H1 (cell line): ENCODE data around the gene DCTN2. TPM values are rescaled to one million over a fixed set of nuclear protein-coding genes. Genes with fewer than 3 reads are reported as not detected.

ENCODE experiments used
- CTCF ChIA-PET: fragments of 300-600 bp; sonication (Branson Sonifier 250); formaldehyde crosslinking; loops from one replicate; lab custom pipeline; 2021; ENCODE audit not compliant: partially characterized antibody; lab: Charles Lee
- POLR2A ChIA-PET: fragments of 300-600 bp; sonication (Branson Sonifier 250); formaldehyde crosslinking; loops from one replicate; lab custom pipeline; 2021; ENCODE audit warnings: inconsistent platforms; ENCODE audit not compliant: partially characterized antibody; lab: Charles Lee
- DNase-seq, 2 experiments: peaks; one replicate each; pipeline versions ENCODE4 v3.0.0 to v3.0.0-alpha.2; 2010 to 2022; ENCODE audit warnings: low spot score in 2 of 2, low read depth in 1 of 2, mixed read lengths in 1 of 2
- FAIRE-seq: peaks from 2 replicates; lab custom pipeline; 2011; peaks lifted over from hg19 to GRCh38; lab: Jason Lieb, UNC
- H2AFZ ChIP-seq: 2 replicates; pipeline ENCODE4 v1.8.1; 2012; ENCODE audit warnings: low read length, inconsistent platforms
- H2AK5ac ChIP-seq: 2 replicates; pipeline ENCODE4 v1.6.1; 2013; ENCODE audit warnings: low read depth, low read length
- H2BK120ac ChIP-seq: replicated peaks from 2 replicates; pipeline ENCODE3; 2013; ENCODE audit warnings: low read depth, low read length, inconsistent platforms
- H2BK12ac ChIP-seq: 2 replicates; pipeline ENCODE4 v1.6.1; 2013; ENCODE audit warnings: low read depth, low read length
- H2BK15ac ChIP-seq: 2 replicates; pipeline ENCODE4 v1.6.1; 2013; ENCODE audit warnings: low read length
- H2BK20ac ChIP-seq: 2 replicates; pipeline ENCODE4 v1.6.1; 2013; ENCODE audit warnings: low read length
- H2BK5ac ChIP-seq: 2 replicates; pipeline ENCODE4 v1.6.1; 2013; ENCODE audit warnings: low read depth, low read length
- H3K14ac ChIP-seq: 2 replicates; pipeline ENCODE4 v1.6.1; 2013; ENCODE audit warnings: inconsistent platforms; ENCODE audit not compliant: insufficient read length
- H3K18ac ChIP-seq: 2 replicates; pipeline ENCODE4 v1.6.1; 2013; ENCODE audit warnings: low read length; ENCODE audit errors: extremely low read depth
- H3K23ac ChIP-seq: 2 replicates; pipeline ENCODE4 v1.6.1; 2013; ENCODE audit warnings: inconsistent platforms; ENCODE audit not compliant: insufficient read length
- H3K23me2 ChIP-seq: 2 replicates; pipeline ENCODE4 v1.6.1; 2013; ENCODE audit warnings: low read depth, low read length
- H3K27ac ChIP-seq: 2 replicates; pipeline ENCODE4 v1.6.1; 2011; ENCODE audit warnings: low read depth, low read length, inconsistent platforms
- H3K27me3 ChIP-seq, 4 experiments: replicated peaks in 1 of 4; 1 replicate in 1 of 4; 2 replicates in 3 of 4; pipeline versions ENCODE4 v1.6.1 to v1.8.1; 2011 to 2013; ENCODE audit warnings: low read length in 3 of 4, mild to moderate bottlenecking in 3 of 4, inconsistent platforms in 2 of 4, mixed read lengths in 2 of 4, moderate library complexity in 1 of 4; ENCODE audit not compliant: control insufficient read depth in 3 of 4, insufficient read depth in 3 of 4; ENCODE audit errors: extremely low read depth in 1 of 4
- H3K36me3 ChIP-seq, 4 experiments: 2 replicates each; pipeline versions ENCODE4 v1.6.1 to v1.8.1; 2011 to 2013; ENCODE audit warnings: mild to moderate bottlenecking in 4 of 4, low read length in 3 of 4, moderate library complexity in 2 of 4, control low read depth in 1 of 4, inconsistent platforms in 1 of 4; ENCODE audit not compliant: insufficient read depth in 4 of 4, control insufficient read depth in 2 of 4
- H3K4ac ChIP-seq: replicated peaks from 2 replicates; pipeline ENCODE3; 2013; ENCODE audit warnings: low read length, low read depth, mixed read lengths, inconsistent platforms; ENCODE audit not compliant: insufficient read length
- H3K4me1 ChIP-seq, 4 experiments: replicated peaks in 1 of 4; 1 replicate in 1 of 4; 2 replicates in 3 of 4; pipeline versions ENCODE4 v1.6.1 to v1.8.1; 2011 to 2013; ENCODE audit warnings: low read length in 3 of 4, inconsistent platforms in 2 of 4, mixed read lengths in 1 of 4; ENCODE audit not compliant: insufficient read depth in 4 of 4, control insufficient read depth in 3 of 4
- H3K4me2 ChIP-seq, 2 experiments: 2 replicates each; pipeline versions ENCODE4 v1.6.1 to v1.8.1; 2011 to 2013; ENCODE audit warnings: low read depth in 2 of 2, low read length in 2 of 2, control low read depth in 1 of 2, inconsistent platforms in 1 of 2, mild to moderate bottlenecking in 1 of 2; ENCODE audit not compliant: insufficient read depth in 1 of 2
- H3K4me3 ChIP-seq, 4 experiments: fragments of 200-600, 300-600 bp in 1 of 4; sonication (generic), shearing (Covaris generic), sonication (Bioruptor Twin) in 1 of 4; 2 replicates each; pipeline versions ENCODE4 v1.5.1 to v1.8.1; 2011 to 2016; ENCODE audit warnings: low read length in 4 of 4, low read depth in 3 of 4, control low read depth in 2 of 4, inconsistent platforms in 2 of 4, mild to moderate bottlenecking in 2 of 4, mixed read lengths in 1 of 4, moderate library complexity in 1 of 4; ENCODE audit not compliant: insufficient read depth in 2 of 4; ENCODE audit errors: extremely low read depth in 1 of 4
- H3K56ac ChIP-seq: replicated peaks from 2 replicates; pipeline ENCODE3; 2013; ENCODE audit warnings: low read depth, mild to moderate bottlenecking, mixed read lengths, low read length, inconsistent platforms; ENCODE audit not compliant: insufficient read length
- H3K79me1 ChIP-seq: 2 replicates; pipeline ENCODE4 v1.6.1; 2013; ENCODE audit warnings: low read depth, low read length, control low read depth
- H3K79me2 ChIP-seq, 2 experiments: 2 replicates each; pipeline versions ENCODE4 v1.6.1 to v1.8.1; 2012 to 2013; ENCODE audit warnings: low read length in 2 of 2, mild to moderate bottlenecking in 2 of 2, inconsistent platforms in 1 of 2; ENCODE audit not compliant: insufficient read depth in 2 of 2, control insufficient read depth in 1 of 2
- H3K9ac ChIP-seq, 4 experiments: replicated peaks in 1 of 4; 1 replicate in 1 of 4; 2 replicates in 3 of 4; pipeline versions ENCODE4 v1.6.1 to v1.8.1; 2011 to 2013; ENCODE audit warnings: low read depth in 3 of 4, low read length in 3 of 4, control low read depth in 2 of 4, mild to moderate bottlenecking in 2 of 4, moderate library complexity in 2 of 4, inconsistent platforms in 1 of 4; ENCODE audit errors: extremely low read depth in 1 of 4
- H3K9me3 ChIP-seq, 2 experiments: 2 replicates each; pipeline versions ENCODE4 v1.6.1 to v1.8.1; 2012 to 2013; ENCODE audit warnings: mild to moderate bottlenecking in 2 of 2, moderate library complexity in 2 of 2, control low read depth in 1 of 2, inconsistent platforms in 1 of 2, low read depth in 1 of 2, low read length in 1 of 2, mixed read lengths in 1 of 2; ENCODE audit not compliant: insufficient read depth in 2 of 2
- H4K20me1 ChIP-seq, 2 experiments: replicated peaks in 1 of 2; 2 replicates each; pipeline versions ENCODE3 to v1.8.1; 2011 to 2013; ENCODE audit warnings: inconsistent platforms in 2 of 2, low read length in 2 of 2, mild to moderate bottlenecking in 1 of 2; ENCODE audit not compliant: insufficient read depth in 2 of 2, control insufficient read depth in 1 of 2
- H4K5ac ChIP-seq: 2 replicates; pipeline ENCODE4 v1.6.1; 2013; ENCODE audit warnings: low read length, low read depth, mixed read lengths, inconsistent platforms; ENCODE audit not compliant: insufficient read length
- H4K8ac ChIP-seq: 2 replicates; pipeline ENCODE4 v1.8.0; 2013; ENCODE audit warnings: mild to moderate bottlenecking, moderate library complexity, low read length, inconsistent platforms; ENCODE audit not compliant: insufficient read depth; ENCODE audit errors: extremely low read depth
- H4K91ac ChIP-seq: replicated peaks from 2 replicates; pipeline ENCODE3; 2013; ENCODE audit warnings: low read length, mixed read lengths, inconsistent platforms; ENCODE audit not compliant: insufficient read length
- ASH2L ChIP-seq: fragments of 200-600, 300-600 bp; sonication (generic); IDR thresholded peaks from one replicate; pipeline ENCODE4 v1.7.1; 2017; ENCODE audit warnings: low read length
- E2F6 ChIP-seq: IDR thresholded peaks from 2 replicates; pipeline ENCODE4 v1.6.1; 2012; ENCODE audit warnings: inconsistent platforms
- EZH2 ChIP-seq: fragments of 200-600 bp; sonication (generic); IDR thresholded peaks from 2 replicates; pipeline ENCODE4 v1.7.1; 2012; ENCODE audit warnings: low read depth, mild to moderate bottlenecking, moderate library complexity, low read length, inconsistent platforms; ENCODE audit not compliant: severe bottlenecking
- FOSL1 ChIP-seq: IDR thresholded peaks from 2 replicates; pipeline ENCODE4 v1.6.1; 2011; ENCODE audit warnings: mild to moderate bottlenecking, low read depth, low read length, moderate library complexity; ENCODE audit not compliant: insufficient read depth
- GABPA ChIP-seq: IDR thresholded peaks from 2 replicates; pipeline ENCODE4 v1.6.1; 2011; ENCODE audit warnings: mild to moderate bottlenecking, low read length, moderate library complexity, borderline replicate concordance; ENCODE audit not compliant: insufficient read depth
- POLR2A ChIP-seq, 2 experiments: IDR thresholded peaks; 1 replicate in 1 of 2; 2 replicates in 1 of 2; pipeline ENCODE4 v1.6.1; 2011; ENCODE audit warnings: low read depth in 2 of 2, low read length in 2 of 2, mild to moderate bottlenecking in 2 of 2; ENCODE audit errors: control extremely low read depth in 1 of 2
- ZNF274 ChIP-seq: IDR thresholded peaks from 2 replicates; pipeline ENCODE4 v1.7.0; 2012; ENCODE audit warnings: low read length, borderline replicate concordance; ENCODE audit errors: extremely low read depth
- WGBS, 2 experiments: shearing (Covaris generic) in 1 of 2; methylation state at CpG; one replicate each; pipeline versions ENCODE4 v1.1.6 to v1.1.7; 2013 to 2015; ENCODE audit warnings: low lambda C conversion rate in 2 of 2, mixed read lengths in 2 of 2, inconsistent platforms in 1 of 2, low coverage in 1 of 2, missing lambda C conversion rate in 1 of 2; ENCODE audit not compliant: insufficient replicate concordance in 2 of 2, insufficient coverage in 1 of 2, insufficient read length in 1 of 2; ENCODE audit errors: extremely low coverage in 1 of 2, missing lambda C conversion rate in 1 of 2; 5-methylcytosine and 5-hydroxymethylcytosine counted together
- polyA plus RNA-seq, 7 experiments: library from polyadenylated mRNA; depleted of rRNA in 3 of 7; stranded (reverse) in 5 of 7; unstranded in 2 of 7; fragments of >200 nt in 5 of 7; fragments of 200-250 nt in 2 of 7; gene quantifications; 1 replicate in 5 of 7; 2 replicates in 1 of 7; 4 replicates in 1 of 7; pipeline versions ENCODE4 v1.2.1 to v1.2.3, GENCODE V29; 2011 to 2013; ENCODE audit warnings: missing spikeins in 2 of 7, mixed read lengths in 2 of 7
- total RNA-seq: library from RNA; stranded (reverse); fragmentation: NEBNext Ultra II Directional; extraction: Animal tissue kit (Norgen Biotek cat#: 25700); gene quantifications from 2 replicates; pipeline ENCODE4 v1.2.1, GENCODE V29; 2021

The DCTN2 gene
- total and polyA plus RNA-seq, 2 of the 8 experiments (the other 6 are each of a cell fraction or from before 2014, with no cell fraction given): 90.3 to 91.9 TPM

DNA sequence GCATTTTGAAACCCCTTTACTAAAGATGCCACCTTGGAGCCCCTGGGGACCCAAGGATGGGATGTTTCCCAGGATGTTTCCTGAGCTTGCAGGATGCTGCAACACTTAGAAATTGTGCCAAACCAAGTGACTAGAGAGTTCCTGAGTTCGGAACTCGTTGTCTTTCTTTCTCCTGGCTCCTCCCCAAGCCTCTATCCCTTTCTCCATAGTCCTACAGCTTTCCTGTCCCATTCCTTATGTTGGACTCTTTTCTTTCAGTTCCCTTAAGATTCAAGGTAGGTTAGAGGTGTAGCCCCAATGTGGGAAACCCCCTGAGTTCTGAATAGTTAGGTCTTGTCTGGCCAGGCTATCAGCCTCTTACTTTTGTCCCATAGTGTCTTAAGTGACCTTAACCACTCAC is 1.5 kb upstream of the DCTN2 start:
- no peak overlapping the region for H3K4ac ChIP-seq
- ChIA-PET POLR2A (interaction anchor here (1.1 to 2.0 kb wide), 3 partner anchors 11 to 28 kb away, joined by 3 to 12 read pairs (median 5); partner anchors contain the start of gene DDIT3), CTCF (interaction anchor here (0.6 kb wide), 1 partner anchor 235 kb away, joined by 3 read pairs; no protein-coding TSS in a partner anchor)
- H3K23ac ChIP-seq: no peak overlapping the region
- 70% methylated on average over 2 of the region's 2 CpGs; no CpG with 5 or more reads in 1 of the 2 experiments for WGBS, 2 experiments
- no peak overlapping the region for H2AK5ac ChIP-seq
- no peak overlapping the region for H2BK120ac ChIP-seq
- no peak overlapping the region for H4K8ac ChIP-seq
- no peaks in the 10 kb centered on the region for H3K9me3 ChIP-seq
- peak overlapping the region in 1 of 2 experiments; percentile 69; a peak in 1 of 4 replicates for H3K4me2 ChIP-seq
- DNase-seq: no peak
- peaks cover 19% of the 10 kb centered on the region for H3K23me2 ChIP-seq
- H3K79me1 ChIP-seq: peaks cover 10% of the 10 kb centered on the region
- no peaks in the 10 kb centered on the region for H3K36me3 ChIP-seq
- no peak overlapping the region for H4K5ac ChIP-seq
- H3K79me2 ChIP-seq: peaks cover 4 to 49% of the 10 kb centered on the region in 2 experiments; a peak in 3 of 4 replicates
- FAIRE-seq: no peak
- no peak overlapping the region for H3K18ac ChIP-seq
- H3K27me3 ChIP-seq: peaks cover 0 to 5% (median 3%) of the 10 kb centered on the region in 4 experiments; a peak in 2 of 7 replicates
- H3K9ac ChIP-seq: no peak overlapping the region
- no peak overlapping the region for H2BK20ac ChIP-seq
- H2BK15ac ChIP-seq: no peak overlapping the region
- H2AFZ ChIP-seq: no peak overlapping the region
- no peak overlapping the region for H3K4me3 ChIP-seq
- peak overlapping the region; percentile 85; the same call in 1 of the 2 replicates for H2BK12ac ChIP-seq
- H2BK5ac ChIP-seq: no peak overlapping the region
- no peak overlapping the region for H3K27ac ChIP-seq
- H3K56ac ChIP-seq: no peak overlapping the region
- TF ChIP-seq EZH2 (no peak), ZNF274 (no peak), GABPA (no peak), E2F6 (no peak), FOSL1 (no peak), POLR2A (IDR thresholded peaks at IDR 0.05; ENCODE audit: control extremely low read depth in 1 of 2, low read depth in 2 of 2, low read length in 2 of 2) (no peak), ASH2L (no peak)
- H4K91ac ChIP-seq: no peak overlapping the region
- H4K20me1 ChIP-seq: peaks cover 9 to 14% of the 10 kb centered on the region in 2 experiments
- H3K4me1 ChIP-seq: peaks cover 9 to 29% (median 12%) of the 10 kb centered on the region in 4 experiments; a peak in 6 of 7 replicates
- H3K14ac ChIP-seq: no peak overlapping the region
